GM12878 (cell line): Measurements from ENCODE around the gene BTK.

ENCODE experiments used
- CBX3 ChIP-seq: fragments of 200-600 bp; sonication (generic); IDR thresholded peaks from 2 replicates; pipeline ENCODE4 v1.6.1; 2016; ENCODE audit warnings: low read depth, borderline replicate concordance
- CHD4 ChIP-seq: fragments of 200-600 bp; sonication (generic); IDR thresholded peaks from 2 replicates; pipeline ENCODE4 v1.6.1; 2016; ENCODE audit warnings: mild to moderate bottlenecking
- CTCF ChIP-seq, 3 experiments: IDR thresholded peaks in 2 of 3; conservative IDR thresholded peaks in 1 of 3; 2 replicates each; pipeline ENCODE4 v1.5.1; 2011; ENCODE audit warnings: low read depth in 3 of 3, low read length in 3 of 3, mild to moderate bottlenecking in 3 of 3, control low read depth in 2 of 3, moderate library complexity in 2 of 3, inconsistent platforms in 1 of 3, mixed read lengths in 1 of 3; ENCODE audit not compliant: control insufficient read depth in 2 of 3, insufficient read depth in 1 of 3; ENCODE audit errors: extremely low read depth in 1 of 3
- ETV6 ChIP-seq, 2 experiments: fragments of 450-650 bp in 1 of 2; IDR thresholded peaks in 1 of 2; conservative IDR thresholded peaks in 1 of 2; 2 replicates each; pipeline ENCODE4 v1.6.1; 2014; ENCODE audit warnings: antibody characterized with exemption in 1 of 2, borderline replicate concordance in 1 of 2, low read depth in 1 of 2, mild to moderate bottlenecking in 1 of 2, moderate library complexity in 1 of 2
- GABPA ChIP-seq: IDR thresholded peaks from 2 replicates; pipeline ENCODE4 v1.6.1; 2014; ENCODE audit warnings: antibody characterized with exemption, low read depth, mild to moderate bottlenecking, inconsistent platforms
- IRF3 ChIP-seq: fragments of 450-650 bp; IDR thresholded peaks from 2 replicates; pipeline ENCODE4 v1.6.1; 2014; ENCODE audit warnings: mild to moderate bottlenecking
- JUND ChIP-seq: IDR thresholded peaks from 2 replicates; pipeline ENCODE4 v1.6.1; 2012; ENCODE audit warnings: low read depth, mild to moderate bottlenecking, low read length, improper control_type of control experiment, moderate library complexity
- POLR2A ChIP-seq: IDR thresholded peaks from 2 replicates; pipeline ENCODE4 v1.6.1; 2011; ENCODE audit warnings: low read depth, mild to moderate bottlenecking, low read length
- POLR2AphosphoS5 ChIP-seq: IDR thresholded peaks from 2 replicates; pipeline ENCODE4 v1.6.1; 2011; ENCODE audit warnings: mild to moderate bottlenecking, low read length, inconsistent platforms
- RCOR1 ChIP-seq: conservative IDR thresholded peaks from 2 replicates; pipeline ENCODE4 v1.6.1; 2012; ENCODE audit warnings: low read depth, low read length, improper control_type of control experiment
- SP1 ChIP-seq: IDR thresholded peaks from one replicate; pipeline ENCODE4 v1.6.1; 2011; ENCODE audit warnings: low read depth, low read length
- TCF3 ChIP-seq: IDR thresholded peaks from 2 replicates; pipeline ENCODE4 v1.6.1; 2012; ENCODE audit warnings: low read depth, mild to moderate bottlenecking, low read length, borderline replicate concordance; ENCODE audit not compliant: insufficient read depth
- YY1 ChIP-seq: IDR thresholded peaks from 2 replicates; pipeline ENCODE4 v1.6.1; 2011; ENCODE audit warnings: low read depth, mild to moderate bottlenecking, low read length
- ZBTB33 ChIP-seq: fragments of 450-650 bp; IDR thresholded peaks from 2 replicates; pipeline ENCODE4 v1.6.1; 2017; ENCODE audit warnings: mild to moderate bottlenecking

GRCh38 chrX:101368800-101369199 is 17.2 kb downstream of the BTK start:
- TF ChIP-seq CHD4 = no peak
- no peak for TF ChIP-seq RCOR1
- no peak for TF ChIP-seq YY1
- no peak for TF ChIP-seq TCF3
- TF ChIP-seq ETV6 (conservative IDR thresholded peaks at IDR 0.05 in 1 of 2, IDR thresholded peaks at IDR 0.05 in 1 of 2; ENCODE audit: borderline replicate concordance in 1 of 2, low read depth in 1 of 2) = no peak
- no peak for TF ChIP-seq POLR2A
- no peak for TF ChIP-seq ZBTB33
- no peak for TF ChIP-seq CTCF (IDR thresholded peaks at IDR 0.05 in 2 of 3, conservative IDR thresholded peaks at IDR 0.05 in 1 of 3; ENCODE audit: control insufficient read depth in 2 of 3, extremely low read depth in 1 of 3, insufficient read depth in 1 of 3, low read depth in 3 of 3, low read length in 3 of 3)
- no peak for TF ChIP-seq SP1
- TF ChIP-seq POLR2AphosphoS5 = no peak
- no peak for TF ChIP-seq JUND
- no peak for TF ChIP-seq IRF3
- no peak for TF ChIP-seq GABPA
- no peak for TF ChIP-seq CBX3
